TTC549 (cell line): ENCODE data around the gene TMEM223.
"Not testable (repeated sequence)": the region's sequence is repeated elsewhere in the genome, so short reads cannot be mapped to it uniquely, and the experiment has no call there.

Source experiments
- FAIRE-seq: peaks from 2 replicates; lab custom pipeline; 2012; peaks lifted over from hg19 to GRCh38; lab: Jason Lieb, UNC

The TMEM223 gene

GRCh38 chr11:62752994-62753735, 38.6 kb downstream of the TMEM223 start:
- FAIRE-seq: no peak

- no peak for FAIRE-seq
These were observed 39.5 kb downstream of the TMEM223 start for GRCh38 chr11:62752177-62752785.

- not testable (repeated sequence) for FAIRE-seq
These were observed 41.9 kb downstream of the TMEM223 start for GRCh38 chr11:62749931-62750330.

- no peak for FAIRE-seq
These were observed 44.2 kb downstream of the TMEM223 start for GRCh38 chr11:62747475-62748160.
